Measurements from ENCODE around the gene RDX.
"Not testable (repeated sequence)": the region's sequence is repeated elsewhere in the genome, so short reads cannot be mapped to it uniquely, and the experiment has no call there.

The RDX gene

DNA sequence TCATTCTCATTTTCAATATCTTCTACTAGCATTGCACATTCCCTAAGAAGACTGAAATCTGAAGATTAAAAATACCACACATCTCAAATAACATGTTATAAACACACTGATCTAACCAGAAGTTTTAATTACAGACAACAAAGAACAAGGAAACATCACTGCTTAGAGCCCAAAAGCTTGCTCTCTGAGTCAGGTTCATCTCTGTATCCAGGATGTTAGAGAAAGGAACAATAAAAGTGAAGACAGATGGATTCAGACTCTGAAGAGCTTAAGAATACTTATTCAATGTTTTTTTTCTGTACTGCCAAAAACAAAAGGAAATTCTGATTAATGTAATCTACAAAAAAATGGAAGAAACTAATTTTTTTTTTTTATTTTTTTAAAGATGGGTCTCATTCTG, 16.5 kb downstream of the RDX start:
- no peak for DNase-seq (ENCODE audit: low read depth in 2 of 3, low spot score in 1 of 3)

DNA sequence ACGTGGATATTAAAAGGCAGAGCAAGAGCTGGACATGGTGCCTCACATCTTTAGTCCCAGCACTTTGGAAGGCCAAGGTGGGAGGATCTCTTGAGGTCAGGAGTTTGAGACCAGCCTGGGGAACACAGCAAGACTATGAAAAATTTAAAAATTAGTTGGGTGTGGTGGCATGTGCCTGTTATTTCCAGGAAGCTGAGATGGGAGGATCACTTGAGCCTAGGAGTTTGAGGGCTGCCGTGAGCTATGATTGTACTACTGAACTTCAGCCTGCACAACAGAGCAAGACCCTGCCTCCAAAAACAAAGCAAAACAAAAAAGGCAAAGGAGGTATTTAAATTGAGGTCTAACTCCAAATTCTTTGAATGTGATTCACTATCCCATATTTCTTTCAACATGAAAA, 23.5 kb downstream of the RDX start:
- DNase-seq (ENCODE audit: low read depth in 2 of 3, low spot score in 1 of 3): no peak

DNA sequence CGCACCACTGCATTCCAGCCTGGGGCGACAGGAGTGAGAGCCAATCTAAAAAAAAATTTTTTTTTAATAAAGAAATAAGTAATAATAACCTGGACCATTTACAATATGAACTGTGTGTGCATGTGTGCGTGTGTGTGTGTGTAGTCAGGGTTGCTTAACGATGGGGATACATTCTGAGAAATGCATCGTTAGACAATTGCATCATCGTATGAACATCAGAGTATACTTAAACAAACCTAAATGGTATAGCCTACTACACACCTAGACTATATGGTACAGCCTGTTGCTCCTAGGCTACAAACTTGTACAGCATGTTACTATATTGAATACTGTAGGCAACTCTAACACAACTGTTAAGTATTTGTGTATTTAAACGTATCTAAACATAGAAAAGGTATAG, 26.4 kb downstream of the RDX start:
- DNase-seq (ENCODE audit: low read depth in 2 of 3, low spot score in 1 of 3): no peak

DNA sequence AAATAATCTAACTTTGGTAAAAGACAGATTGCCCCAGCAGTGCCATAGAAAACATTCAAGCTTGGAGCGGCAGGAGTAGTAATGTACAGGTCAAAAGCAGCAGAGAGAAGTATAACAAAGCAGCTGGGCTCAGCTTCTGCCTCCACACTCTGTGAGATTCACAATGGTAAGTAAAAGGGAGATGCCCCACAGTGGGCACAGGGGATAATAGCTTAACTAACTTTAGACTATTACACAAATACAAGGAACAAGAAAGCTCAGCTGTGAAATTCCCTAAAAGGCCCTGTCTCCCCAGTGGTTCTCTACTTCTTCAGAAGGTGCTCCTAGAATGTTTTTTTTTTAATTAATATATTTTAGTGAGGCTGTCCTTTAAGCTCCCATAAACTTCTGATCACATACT, 28.0 kb downstream of the RDX start:
- no peak for DNase-seq (ENCODE audit: low read depth in 2 of 3, low spot score in 1 of 3)

DNA sequence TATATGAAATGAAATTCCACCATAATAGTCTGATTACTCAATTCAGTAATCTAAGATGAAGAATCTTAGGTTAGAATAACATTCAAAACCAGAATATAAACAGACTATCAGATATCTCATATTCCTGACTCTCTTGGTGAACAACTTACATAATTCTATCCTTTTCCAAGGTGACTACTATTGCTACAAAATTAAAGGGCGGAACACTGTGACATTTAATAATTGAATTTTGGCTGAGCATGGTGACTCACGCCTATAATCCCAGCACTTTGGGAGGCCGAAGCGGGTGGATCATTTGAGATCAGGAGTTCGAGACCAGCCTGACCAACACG, 34.4 kb downstream of the RDX start:
- no peak for DNase-seq (ENCODE audit: low read depth in 2 of 3, low spot score in 1 of 3)

DNA sequence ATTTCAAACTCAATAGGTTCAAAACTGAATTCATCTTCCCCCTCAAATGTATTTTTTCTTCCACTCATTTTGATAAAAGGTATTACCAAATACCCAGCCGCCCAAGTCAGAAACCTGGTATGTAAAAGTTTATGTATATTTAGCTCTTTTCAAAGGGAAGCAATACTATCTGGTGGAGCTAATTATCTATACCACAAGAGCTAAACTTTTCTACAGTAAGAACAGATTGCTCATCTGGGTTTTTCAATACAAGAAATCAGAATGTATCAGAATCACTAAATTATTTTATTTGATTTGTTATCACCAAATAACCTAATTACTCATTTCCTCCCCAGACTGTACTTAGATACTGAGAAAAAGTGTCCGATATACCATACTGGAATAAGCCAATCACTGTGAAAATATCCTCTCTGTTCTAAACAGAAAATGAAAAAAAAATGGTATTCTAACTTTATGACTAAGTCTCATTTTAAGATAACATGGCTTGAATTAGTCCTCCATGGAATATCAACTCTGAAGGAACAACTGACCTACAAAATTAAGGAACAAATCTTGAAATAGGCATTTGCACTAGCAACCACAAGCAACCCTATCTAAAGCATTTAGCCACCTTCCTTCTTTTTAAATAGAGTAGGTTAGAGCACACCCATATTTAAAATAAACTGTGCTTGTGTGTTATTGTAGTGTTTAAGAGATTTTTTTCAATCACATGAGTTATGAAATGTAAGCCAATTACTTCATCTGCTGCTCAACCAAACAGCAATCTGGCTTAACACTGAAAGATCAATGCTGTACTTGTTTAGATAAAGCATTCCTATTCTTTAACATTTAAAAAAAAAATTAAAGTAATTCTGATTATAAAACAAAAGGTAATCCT, 35.0 kb downstream of the RDX start:
- no peak for DNase-seq (ENCODE audit: low read depth in 2 of 3, low spot score in 1 of 3)

DNA sequence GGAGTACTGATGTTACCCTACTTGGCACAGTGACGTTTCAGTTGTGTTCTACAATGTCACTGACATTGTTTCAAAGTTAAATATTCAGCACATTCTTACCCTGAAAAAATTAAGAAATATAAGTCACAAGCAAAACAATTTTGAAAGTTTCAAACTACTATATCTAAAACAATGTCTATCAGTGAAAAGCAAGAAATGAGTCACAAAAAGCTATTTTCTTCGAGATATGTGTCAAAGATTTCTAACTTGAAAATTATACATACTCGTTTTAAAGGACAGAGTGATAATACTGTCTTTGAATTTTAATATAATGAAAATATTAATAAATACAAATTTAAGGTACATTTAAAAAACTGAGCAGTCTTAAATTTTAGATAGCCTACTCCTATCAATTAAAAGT, 42.9 kb downstream of the RDX start:
- no peak for DNase-seq (ENCODE audit: low read depth in 2 of 3, low spot score in 1 of 3)

DNA sequence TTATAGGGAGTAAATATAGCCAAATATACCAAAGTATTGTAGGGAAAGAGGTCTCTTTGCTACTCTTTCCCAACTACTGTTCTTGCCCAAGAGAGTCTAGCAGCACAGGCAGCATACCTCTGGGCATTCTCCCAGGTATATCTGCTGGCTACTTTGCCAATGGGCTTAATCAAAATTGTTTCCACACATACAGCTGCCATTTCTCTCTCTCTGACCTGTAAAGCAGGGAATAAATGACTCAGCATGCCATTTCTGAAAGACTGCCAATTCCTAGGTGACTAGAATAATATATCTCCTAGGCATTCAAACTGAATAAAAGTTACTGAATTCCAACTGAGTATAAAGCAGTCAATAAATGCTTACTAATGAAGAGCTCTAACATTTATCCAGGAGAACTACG, 44.6 kb downstream of the RDX start:
- DNase-seq (ENCODE audit: low read depth in 2 of 3, low spot score in 1 of 3): no peak

DNA sequence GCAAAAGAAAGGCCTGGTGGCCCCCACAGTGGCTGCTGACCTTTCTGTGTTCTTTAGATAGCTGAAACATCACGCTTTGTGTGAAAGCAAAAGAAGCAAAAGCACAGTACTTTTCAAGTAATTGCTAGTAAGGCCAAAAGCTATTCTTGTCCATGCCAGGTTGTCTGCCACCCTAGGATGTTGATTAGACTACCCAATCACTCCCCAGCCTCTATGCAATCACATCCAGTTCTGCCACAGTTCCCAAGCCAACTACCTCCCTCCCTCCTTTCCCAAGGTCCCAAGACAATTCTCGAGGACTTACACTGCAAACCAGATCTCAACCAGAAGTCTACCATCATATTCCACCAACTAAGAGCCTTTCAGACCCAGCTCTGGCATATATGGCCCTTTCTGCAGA, 46.2 kb downstream of the RDX start:
- no peak for DNase-seq (ENCODE audit: low read depth in 2 of 3, low spot score in 1 of 3)

DNA sequence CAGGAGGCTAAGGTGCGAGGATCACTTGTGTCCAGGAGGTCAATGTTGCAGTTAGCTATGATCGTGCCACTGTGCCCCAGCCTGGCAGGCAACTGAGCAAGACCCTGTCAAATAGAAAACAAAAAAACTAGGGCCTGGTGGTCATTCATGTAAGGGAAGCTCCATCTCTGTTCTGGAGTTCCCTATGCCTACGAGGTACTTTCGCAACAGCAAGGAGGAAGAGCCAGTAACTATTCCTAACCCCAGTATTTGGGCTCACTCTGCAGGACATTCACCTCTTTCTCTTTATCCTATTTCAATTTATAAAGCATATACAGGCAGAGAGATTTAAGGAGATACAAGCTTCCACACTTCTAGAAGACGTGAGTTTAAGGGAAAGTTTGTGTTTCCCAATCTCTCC, 46.6 kb downstream of the RDX start:
- DNase-seq (ENCODE audit: low read depth in 2 of 3, low spot score in 1 of 3): no peak

DNA sequence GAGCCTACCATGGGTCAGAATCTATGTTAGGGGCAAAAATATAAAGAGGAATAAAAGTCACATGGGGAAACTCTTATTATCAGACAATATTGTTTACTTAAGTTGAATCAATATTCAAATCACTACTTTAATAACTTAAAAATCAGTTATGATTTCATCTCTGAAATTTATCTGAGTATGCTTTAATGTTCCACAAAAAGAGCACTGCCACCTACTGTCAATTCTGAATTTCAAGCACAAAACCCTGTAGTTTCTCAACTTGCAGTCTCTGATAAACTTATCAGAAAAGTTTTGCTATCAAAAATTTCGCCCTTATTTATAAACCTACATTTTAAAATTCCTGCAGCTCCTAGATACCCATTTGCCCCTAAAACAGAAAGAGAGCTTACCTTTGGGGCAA, 47.3 kb downstream of the RDX start:
- no peak for DNase-seq (ENCODE audit: low read depth in 2 of 3, low spot score in 1 of 3)

DNA sequence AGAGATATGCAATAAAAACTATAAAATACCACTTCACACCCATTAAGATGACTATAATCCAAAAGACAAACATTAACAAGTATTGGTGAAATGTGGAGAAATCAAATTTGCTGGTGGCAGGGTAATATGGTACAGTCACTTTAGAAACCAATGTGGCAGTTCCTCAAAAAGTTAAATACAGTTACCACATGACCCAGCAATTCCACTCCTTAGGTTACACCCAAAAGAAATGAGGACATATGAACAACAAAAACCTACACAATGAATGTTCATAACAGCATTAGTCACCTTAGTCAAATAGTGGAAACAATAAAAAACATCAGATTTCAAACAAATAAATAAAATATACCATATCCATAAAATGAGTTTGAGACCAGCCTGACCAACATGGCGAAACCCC, 52.6 kb downstream of the RDX start:
- no peak for DNase-seq (ENCODE audit: low read depth in 2 of 3, low spot score in 1 of 3)

DNA sequence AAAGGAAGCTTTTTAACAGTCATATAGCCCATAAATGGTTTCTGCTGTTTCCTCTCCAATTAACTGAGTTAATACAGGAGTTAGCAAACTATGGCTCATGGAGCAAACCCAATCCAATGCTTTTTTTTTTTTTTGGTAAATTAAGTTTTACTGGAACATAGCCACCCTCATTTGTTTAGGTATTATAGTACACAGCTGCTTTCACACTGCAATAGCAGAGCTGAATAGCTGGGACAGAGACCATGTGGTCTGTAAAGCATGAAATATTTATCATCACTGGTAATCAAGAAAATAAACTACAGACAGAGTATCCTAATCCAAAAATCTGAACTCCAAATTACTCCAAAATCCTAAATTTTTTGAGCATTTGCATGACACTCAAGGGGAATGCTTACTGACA, 53.7 kb downstream of the RDX start:
- DNase-seq (ENCODE audit: low read depth in 2 of 3, low spot score in 1 of 3): no peak

DNA sequence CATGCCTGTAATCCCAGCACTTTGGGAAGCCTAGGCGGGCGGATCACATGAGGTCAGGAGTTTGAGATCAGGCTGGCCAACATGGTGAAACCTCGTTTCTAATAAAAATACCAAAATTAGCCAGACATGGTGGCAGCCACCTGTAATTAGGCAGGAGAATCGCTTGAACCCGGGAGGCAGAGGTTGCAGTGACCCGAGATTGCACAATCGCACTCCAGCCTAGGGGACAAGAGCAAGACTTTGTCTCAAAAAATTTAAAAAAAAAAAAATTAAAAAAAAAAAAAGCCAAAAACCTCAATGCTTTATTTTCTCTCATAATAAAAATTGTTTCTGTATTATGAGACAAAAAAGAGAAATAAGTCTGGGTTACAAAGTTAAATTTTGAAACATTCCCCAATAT, 54.2 kb downstream of the RDX start:
- DNase-seq (ENCODE audit: low read depth in 2 of 3, low spot score in 1 of 3): no peak

DNA sequence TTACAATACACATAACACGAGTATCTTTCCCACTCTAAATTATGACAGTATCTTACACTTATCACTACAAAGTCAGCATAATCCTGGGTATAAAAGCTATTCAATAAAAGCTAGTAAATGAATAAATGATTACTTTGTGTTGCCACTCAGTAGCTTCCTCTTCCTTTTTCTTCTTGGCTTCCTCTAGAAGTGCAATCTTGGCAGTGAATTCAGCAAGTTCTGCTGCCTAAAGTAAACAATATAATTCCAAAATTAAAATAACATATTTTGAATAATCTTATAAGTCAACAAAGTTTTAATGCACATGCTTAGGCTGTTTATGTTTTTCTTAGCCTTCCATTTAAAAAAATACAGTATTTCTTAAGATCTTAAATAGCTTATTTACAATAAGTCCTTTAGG, 60.4 kb downstream of the RDX start:
- no peak for DNase-seq (ENCODE audit: low read depth in 2 of 3, low spot score in 1 of 3)

DNA sequence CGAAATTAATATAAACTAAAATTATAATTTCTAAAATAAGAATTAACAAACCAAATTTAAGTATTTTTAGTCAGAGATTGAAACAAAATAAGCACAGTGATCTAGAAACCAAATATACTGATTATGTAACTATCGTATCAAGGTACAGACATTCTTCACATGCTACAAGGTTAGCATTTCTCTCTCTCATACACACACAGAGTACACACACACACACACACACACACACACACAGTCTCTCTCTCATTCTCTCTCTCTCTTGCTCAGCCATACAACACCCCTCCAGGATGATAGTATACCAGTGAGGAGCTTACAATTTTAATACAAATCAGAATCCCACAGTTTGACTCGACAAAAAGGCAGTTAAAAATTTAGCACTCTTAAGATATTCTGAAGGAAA, 66.0 kb downstream of the RDX start:
- DNase-seq (ENCODE audit: low read depth in 2 of 3, low spot score in 1 of 3): no peak

DNA sequence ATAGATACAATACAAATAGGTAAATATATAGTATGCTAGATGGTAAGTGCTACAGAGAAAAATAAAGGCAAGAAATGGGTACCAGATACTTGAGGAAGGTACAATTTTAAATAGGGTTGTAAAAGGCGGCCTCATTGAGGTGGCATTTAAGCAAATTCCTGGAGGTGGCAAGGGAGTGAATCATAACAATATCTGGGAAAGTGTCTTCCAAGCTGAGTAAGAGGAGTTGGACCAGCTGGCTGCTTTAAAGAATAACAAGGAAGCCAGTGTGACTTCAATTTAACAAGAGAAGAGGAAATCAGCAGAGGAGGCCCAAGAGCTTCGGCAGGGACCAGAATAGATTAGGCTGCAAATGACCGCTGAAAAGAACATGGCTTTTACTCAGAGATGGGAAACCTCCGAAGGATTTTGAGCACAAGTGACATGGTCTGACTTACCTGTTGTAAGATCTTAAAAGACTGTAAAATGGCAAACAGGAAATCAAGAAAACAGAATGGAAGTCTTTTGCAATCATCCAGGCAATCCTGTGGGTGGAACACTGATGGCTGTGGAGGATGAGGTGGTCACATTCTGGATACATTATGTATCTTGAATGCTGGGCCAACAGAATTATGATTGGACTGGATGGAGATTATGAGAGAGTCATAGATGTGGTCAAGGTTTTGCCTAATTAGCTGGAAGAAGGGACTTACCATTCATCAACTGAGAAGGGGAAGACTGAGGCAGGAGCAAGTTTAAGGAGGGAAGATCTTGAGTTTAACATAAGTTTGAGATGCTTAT, 77.2 kb downstream of the RDX start:
- no peak for DNase-seq (ENCODE audit: low read depth in 2 of 3, low spot score in 1 of 3)

DNA sequence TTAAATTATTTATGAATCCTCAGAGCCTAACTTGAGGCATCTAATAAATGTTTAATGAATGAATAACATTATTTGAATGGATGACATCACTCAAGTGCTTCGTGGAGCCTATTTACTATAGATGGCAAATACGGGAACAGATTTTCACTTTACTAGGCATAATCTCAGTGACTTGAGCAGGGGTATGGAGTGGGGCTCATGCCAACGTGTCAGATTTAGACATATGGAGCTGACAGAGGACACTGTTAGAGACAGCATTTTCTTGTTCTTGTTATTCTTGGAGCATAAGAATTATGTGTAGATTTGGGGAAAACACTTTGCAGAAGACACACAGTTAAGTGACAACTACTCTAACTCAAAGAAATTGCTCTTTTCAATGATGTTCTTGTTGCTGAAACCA, 78.5 kb downstream of the RDX start:
- DNase-seq (ENCODE audit: low read depth in 2 of 3, low spot score in 1 of 3): no peak

DNA sequence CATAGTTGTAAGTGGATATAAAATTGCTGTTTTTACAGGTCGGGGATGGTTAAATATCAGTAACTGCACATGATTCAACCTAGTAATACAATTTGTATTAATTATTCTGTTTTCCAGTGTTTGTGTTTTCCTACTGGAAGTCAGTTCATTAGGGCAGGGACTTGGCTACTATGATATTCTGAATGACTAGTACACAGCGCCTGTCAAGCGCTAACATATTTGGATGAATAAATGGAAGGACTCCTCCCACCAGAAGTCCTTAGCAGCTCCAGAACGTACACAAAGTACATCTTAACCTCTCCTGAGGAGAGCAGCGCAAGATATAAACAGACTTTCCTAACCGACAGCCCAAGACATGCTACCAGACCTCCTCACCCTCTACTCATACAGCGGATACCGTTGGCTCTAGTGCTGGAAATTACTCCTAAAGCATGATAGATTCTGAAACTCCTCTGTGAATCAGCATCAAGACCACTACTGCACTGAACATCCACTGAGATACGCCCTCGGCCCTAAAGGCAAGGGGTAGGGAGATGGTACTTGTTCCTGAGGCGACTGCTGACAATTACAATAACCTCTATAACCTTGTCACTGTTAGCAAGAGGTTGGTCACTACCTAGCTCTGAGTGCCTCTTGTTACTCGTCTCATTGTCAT, 79.1 kb downstream of the RDX start:
- DNase-seq (ENCODE audit: low read depth in 2 of 3, low spot score in 1 of 3): no peak

DNA sequence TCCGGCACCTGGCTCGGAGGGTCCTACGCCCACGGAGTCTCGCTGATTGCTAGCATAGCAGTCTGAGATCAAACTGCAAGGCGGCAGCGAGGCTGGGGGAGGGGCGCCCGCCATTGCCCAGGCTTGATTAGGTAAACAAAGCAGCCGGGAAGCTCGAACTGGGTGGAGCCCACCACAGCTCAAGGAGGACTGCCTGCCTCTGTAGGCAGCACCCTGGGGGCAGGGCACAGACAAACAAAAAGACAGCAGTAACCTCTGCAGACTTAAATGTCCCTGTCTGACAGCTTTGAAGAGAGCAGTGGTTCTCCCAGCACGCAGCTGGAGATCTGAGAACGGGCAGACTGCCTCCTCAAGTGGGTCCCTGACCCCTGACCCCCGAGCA, 87.1 kb downstream of the RDX start:
- not testable (repeated sequence) for DNase-seq (ENCODE audit: low read depth in 2 of 3, low spot score in 1 of 3)

DNA sequence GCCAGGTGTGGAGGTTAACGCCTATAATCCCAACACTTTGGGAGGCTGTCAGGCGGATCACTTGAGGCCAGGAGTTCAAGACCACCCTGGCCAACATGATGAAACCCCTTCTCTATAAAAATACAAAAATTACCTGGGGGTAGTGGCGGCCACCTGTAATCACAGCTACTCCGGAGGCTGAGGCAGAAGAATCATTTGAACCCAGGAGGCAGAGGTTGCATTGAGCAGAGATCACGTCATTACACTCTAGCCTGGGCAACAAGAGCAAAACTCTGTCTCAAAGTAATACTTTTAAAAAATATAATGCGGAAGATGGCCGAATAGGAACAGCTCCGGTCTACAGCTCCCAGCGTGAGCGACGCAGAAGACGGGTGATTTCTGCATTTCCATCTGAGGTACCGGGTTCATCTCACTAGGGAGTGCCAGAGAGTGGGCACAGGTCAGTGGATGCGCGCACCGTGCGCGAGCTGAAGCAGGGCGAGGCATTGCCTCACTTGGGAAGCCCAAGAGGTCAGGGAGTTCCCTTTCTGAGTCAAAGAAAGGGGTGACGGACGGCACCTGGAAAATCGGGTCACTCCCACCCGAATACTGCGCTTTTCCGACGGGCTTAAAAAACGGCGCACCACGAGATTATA, 87.6 kb downstream of the RDX start:
- not testable (repeated sequence) for DNase-seq (ENCODE audit: low read depth in 2 of 3, low spot score in 1 of 3)

DNA sequence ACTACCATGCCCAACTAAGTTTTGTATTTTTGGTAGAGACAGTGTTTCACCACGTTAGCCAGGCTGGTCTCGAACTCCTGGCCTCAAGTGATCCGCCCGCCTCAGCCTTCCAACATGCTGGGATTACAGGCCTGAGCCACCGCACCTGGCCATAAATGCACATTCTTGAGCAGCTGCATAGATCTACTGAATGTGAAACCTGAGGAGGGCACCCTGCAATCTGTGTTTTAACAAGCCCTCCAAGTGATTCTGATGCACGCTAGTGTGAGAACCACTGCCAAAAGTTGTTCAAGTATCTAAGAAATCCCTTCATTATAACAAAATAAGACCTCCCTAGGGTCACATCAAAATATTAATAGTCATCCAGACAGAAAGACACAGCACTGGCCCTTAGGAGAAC, 89.3 kb downstream of the RDX start:
- no peak for DNase-seq (ENCODE audit: low read depth in 2 of 3, low spot score in 1 of 3)
